ENCODE data around the gene DFFB. TPM values are rescaled to one million over a fixed set of nuclear protein-coding genes. Genes with fewer than 3 reads are reported as not detected.

DFFB gene
- total and polyA plus RNA-seq, 5 donors from 2014 or later, result 11.2 to 15.4 (median 13.2) TPM

DNA sequence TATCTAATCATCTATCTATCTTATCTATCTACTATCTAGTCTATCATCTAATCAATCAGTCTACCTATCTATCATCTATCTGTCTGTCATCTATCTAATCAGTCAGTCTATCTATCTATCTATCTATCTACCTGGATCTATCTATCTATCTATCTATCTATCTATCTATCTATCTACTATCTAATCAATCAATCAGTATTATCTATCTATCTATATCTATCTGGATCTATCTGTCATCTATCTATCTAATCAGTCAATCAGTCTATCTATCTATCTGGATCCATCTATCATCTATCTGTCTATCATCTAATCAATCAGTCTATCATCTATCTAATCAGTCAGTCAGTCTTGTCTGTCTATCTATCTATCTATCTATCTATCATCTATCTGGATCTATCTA, 69.7 kb downstream of the DFFB start:
- peaks cover 0 to 3% (median 0%) of the 10 kb centered on the region in 7 donors for H3K9me3 Mint-ChIP-seq
- H3K36me3 Mint-ChIP-seq, result no peaks in the 10 kb centered on the region
- ATAC-seq (ENCODE audit: low read depth in 2 of 2) (no peak), DNase-seq (no peak)
- no peak overlapping the region for H3K27ac Mint-ChIP-seq
- H3K27me3 ChIP-seq (ENCODE audit: control insufficient read depth, insufficient read depth, low read length), result no peaks in the 10 kb centered on the region
- H3K4me1 Mint-ChIP-seq, result peaks cover 3 to 16% (median 8%) of the 10 kb centered on the region in 4 donors
- no peak overlapping the region for H3K4me3 Mint-ChIP-seq
- H3K4me3 ChIP-seq (ENCODE audit: low read depth, low read length), result no peak overlapping the region
- peaks cover 5% of the 10 kb centered on the region for H3K27me3 Mint-ChIP-seq
- H3K36me3 ChIP-seq (ENCODE audit: control insufficient read depth, insufficient read depth, low read length), result no peaks in the 10 kb centered on the region
- no peaks in the 10 kb centered on the region for H3K4me1 ChIP-seq (ENCODE audit: control insufficient read depth, insufficient read depth, low read length, poor library complexity, severe bottlenecking)
- H3K9me3 ChIP-seq (ENCODE audit: control insufficient read depth in 2 of 2, low read length in 2 of 2), result no peaks in the 10 kb centered on the region
- no peak overlapping the region for H3K27ac ChIP-seq (ENCODE audit: insufficient read depth, low read length, poor library complexity, severe bottlenecking)

DNA sequence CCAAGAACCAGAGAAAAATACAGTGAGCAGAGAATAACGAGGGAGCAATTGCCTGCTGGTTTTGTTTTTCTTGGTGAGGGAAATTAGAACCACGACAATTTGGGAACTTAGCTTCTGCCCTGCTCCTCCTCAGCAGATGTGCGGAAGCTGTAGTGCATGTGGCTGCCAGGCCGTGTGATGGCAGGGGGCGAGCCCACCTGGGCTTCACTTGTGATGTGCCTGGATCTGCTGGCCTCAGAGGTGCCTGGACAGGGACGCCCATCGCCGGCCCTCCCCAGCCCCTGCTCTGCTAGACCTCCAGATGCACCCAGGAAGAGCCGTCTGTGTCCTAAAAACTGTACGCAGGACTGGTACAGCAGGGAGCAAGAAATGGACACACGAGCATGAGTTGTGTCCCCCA, 71.3 kb downstream of the DFFB start:
- ATAC-seq (ENCODE audit: low read depth in 2 of 2), result no peak
- H3K27ac ChIP-seq (ENCODE audit: insufficient read depth, low read length, poor library complexity, severe bottlenecking), result no peak overlapping the region
- H3K4me3 ChIP-seq (ENCODE audit: low read depth, low read length), result no peak overlapping the region
- H3K9me3 ChIP-seq (ENCODE audit: control insufficient read depth in 2 of 2, low read length in 2 of 2), result no peaks in the 10 kb centered on the region
- no peak for DNase-seq
- H3K4me1 ChIP-seq (ENCODE audit: control insufficient read depth, insufficient read depth, low read length, poor library complexity, severe bottlenecking), result no peaks in the 10 kb centered on the region
- peaks cover 5% of the 10 kb centered on the region for H3K27me3 Mint-ChIP-seq
- H3K27me3 ChIP-seq (ENCODE audit: control insufficient read depth, insufficient read depth, low read length), result no peaks in the 10 kb centered on the region
- H3K36me3 ChIP-seq (ENCODE audit: control insufficient read depth, insufficient read depth, low read length), result no peaks in the 10 kb centered on the region
- peaks cover 0 to 3% (median 0%) of the 10 kb centered on the region in 7 donors for H3K9me3 Mint-ChIP-seq
- no peaks in the 10 kb centered on the region for H3K36me3 Mint-ChIP-seq
- H3K27ac Mint-ChIP-seq, result no peak overlapping the region
- no peak overlapping the region for H3K4me3 Mint-ChIP-seq
- peaks cover 0 to 16% (median 5%) of the 10 kb centered on the region in 4 donors for H3K4me1 Mint-ChIP-seq

DNA sequence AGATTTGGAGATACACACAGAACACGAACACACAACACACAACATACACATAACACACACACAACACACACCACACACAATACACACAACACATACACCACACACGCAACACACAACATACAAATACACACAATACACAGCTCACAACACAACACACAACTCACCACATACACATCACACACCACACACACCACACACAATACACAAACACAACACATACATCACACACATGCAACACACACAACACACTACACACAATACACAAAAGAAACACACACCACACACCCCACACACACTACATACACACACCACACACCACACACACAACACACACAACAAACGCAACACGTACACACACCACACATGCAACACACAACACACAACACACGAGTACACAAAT, 71.8 kb downstream of the DFFB start:
- no peaks in the 10 kb centered on the region for H3K27me3 ChIP-seq (ENCODE audit: control insufficient read depth, insufficient read depth, low read length)
- no peak overlapping the region for H3K27ac Mint-ChIP-seq
- no peak for ATAC-seq (ENCODE audit: low read depth in 2 of 2)

DNA sequence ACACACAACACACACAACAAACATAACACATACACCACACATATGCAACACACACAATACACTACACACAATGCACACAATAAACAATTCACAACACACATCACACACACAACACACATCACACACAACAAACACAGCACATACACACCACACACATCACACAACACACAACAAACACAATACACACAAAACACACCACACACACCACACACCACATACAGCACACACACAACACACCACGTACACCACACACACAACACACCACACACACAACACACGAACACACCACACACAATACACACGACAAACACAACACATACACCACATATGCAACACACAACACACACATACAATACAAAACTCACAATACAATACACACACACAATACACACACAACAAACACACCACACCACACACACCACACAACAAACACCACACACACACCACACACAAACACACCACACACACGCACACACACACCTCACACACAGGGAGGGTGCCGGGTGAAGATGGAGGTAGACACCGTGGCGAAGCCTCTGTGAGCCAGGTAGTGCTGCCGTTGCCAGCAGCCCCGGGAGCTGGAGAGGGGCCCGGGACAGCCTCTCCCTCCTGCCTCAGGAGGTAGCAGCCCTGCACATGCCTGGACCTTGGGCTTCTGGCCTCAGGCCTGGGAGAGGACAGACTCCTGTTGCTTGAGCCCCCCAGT, 73.2 kb downstream of the DFFB start:
- Histone ChIP-seq H3K36me3 (ENCODE audit: control insufficient read depth, insufficient read depth, low read length) (no peaks in the 10 kb centered on the region), H3K27ac (ENCODE audit: insufficient read depth, low read length, poor library complexity, severe bottlenecking) (no peak overlapping the region), H3K4me3 (ENCODE audit: low read depth, low read length) (no peak overlapping the region), H3K4me1 (ENCODE audit: control insufficient read depth, insufficient read depth, low read length, poor library complexity, severe bottlenecking) (no peaks in the 10 kb centered on the region), H3K9me3 (ENCODE audit: control insufficient read depth in 2 of 2, low read length in 2 of 2) (no peaks in the 10 kb centered on the region), H3K27me3 (ENCODE audit: control insufficient read depth, insufficient read depth, low read length) (no peaks in the 10 kb centered on the region)
- DNase-seq, result no peak
- no peak for ATAC-seq (ENCODE audit: low read depth in 2 of 2)
- no peak overlapping the region for H3K4me3 Mint-ChIP-seq
- peaks cover 0 to 3% (median 0%) of the 10 kb centered on the region in 7 donors for H3K9me3 Mint-ChIP-seq
- H3K27me3 Mint-ChIP-seq, result peaks cover 5% of the 10 kb centered on the region
- no peaks in the 10 kb centered on the region for H3K36me3 Mint-ChIP-seq
- H3K27ac Mint-ChIP-seq, result no peak overlapping the region
- H3K4me1 Mint-ChIP-seq, result peaks cover 0 to 16% (median 5%) of the 10 kb centered on the region in 4 donors

More for the DNA sequence above, 71.8 kb downstream of the DFFB start:
- peaks cover 0 to 3% (median 0%) of the 10 kb centered on the region in 7 donors for H3K9me3 Mint-ChIP-seq
- H3K4me1 Mint-ChIP-seq, result peaks cover 0 to 16% (median 5%) of the 10 kb centered on the region in 4 donors
- H3K27me3 Mint-ChIP-seq, result peaks cover 5% of the 10 kb centered on the region
- no peak overlapping the region for H3K4me3 ChIP-seq (ENCODE audit: low read depth, low read length)
- no peak for DNase-seq
- no peak overlapping the region for H3K27ac ChIP-seq (ENCODE audit: insufficient read depth, low read length, poor library complexity, severe bottlenecking)
- H3K4me3 Mint-ChIP-seq, result no peak overlapping the region
- H3K36me3 Mint-ChIP-seq, result no peaks in the 10 kb centered on the region
- no peaks in the 10 kb centered on the region for H3K4me1 ChIP-seq (ENCODE audit: control insufficient read depth, insufficient read depth, low read length, poor library complexity, severe bottlenecking)
- no peaks in the 10 kb centered on the region for H3K9me3 ChIP-seq (ENCODE audit: control insufficient read depth in 2 of 2, low read length in 2 of 2)
- no peaks in the 10 kb centered on the region for H3K36me3 ChIP-seq (ENCODE audit: control insufficient read depth, insufficient read depth, low read length)

DNA sequence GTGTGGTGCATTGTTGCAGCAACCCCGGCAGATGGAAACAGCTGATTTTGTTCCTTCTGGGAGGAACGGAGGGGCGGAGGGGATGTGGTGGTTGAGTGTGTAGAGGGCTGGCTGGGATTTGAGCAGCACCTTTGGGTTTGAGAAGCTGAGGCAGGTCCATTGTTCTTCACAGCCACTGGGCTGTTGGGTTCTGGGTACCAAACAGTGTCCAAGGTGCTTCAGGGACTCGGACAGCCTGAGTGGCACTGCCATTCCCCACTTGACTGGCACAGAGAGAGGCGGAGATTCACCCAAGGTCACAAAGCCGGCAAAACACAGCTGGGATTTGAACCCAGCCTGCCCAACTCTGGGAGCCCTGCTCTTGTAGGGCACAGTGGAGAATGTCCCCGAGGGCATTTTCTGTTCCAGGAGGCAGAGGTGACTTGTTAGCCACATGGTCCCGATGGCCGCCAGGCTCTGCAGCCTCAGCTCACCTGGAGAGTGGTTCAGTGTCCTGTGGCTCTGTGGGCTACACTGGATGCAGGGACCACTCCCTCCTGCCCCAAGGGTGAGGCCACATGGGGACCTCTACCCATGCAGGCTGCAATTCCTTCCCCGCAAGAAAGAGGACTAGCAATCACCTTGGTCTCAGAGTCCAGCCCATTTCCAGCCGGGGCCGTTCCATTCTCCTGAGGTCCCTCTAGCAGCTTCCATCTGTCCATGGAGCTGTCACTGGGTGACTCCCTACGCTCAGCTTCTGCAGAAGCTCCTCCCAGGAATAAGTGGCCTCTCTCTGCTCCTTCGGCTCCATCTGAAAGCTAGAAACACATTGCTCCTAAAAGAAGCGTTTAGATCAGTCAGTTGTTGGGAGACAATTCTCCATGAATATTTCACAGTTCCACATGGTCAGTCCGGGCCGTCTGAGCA, 74.0 kb downstream of the DFFB start:
- ATAC-seq (ENCODE audit: low read depth in 2 of 2) (no peak), DNase-seq (no peak)
- Histone ChIP-seq H3K4me3 (ENCODE audit: low read depth, low read length) (no peak overlapping the region), H3K36me3 (ENCODE audit: control insufficient read depth, insufficient read depth, low read length) (no peaks in the 10 kb centered on the region), H3K27ac (ENCODE audit: insufficient read depth, low read length, poor library complexity, severe bottlenecking) (no peak overlapping the region), H3K27me3 (ENCODE audit: control insufficient read depth, insufficient read depth, low read length) (no peaks in the 10 kb centered on the region), H3K9me3 (ENCODE audit: control insufficient read depth in 2 of 2, low read length in 2 of 2) (no peaks in the 10 kb centered on the region), H3K4me1 (ENCODE audit: control insufficient read depth, insufficient read depth, low read length, poor library complexity, severe bottlenecking) (no peaks in the 10 kb centered on the region)
- H3K9me3 Mint-ChIP-seq, result peaks cover 0 to 3% (median 0%) of the 10 kb centered on the region in 7 donors
- H3K36me3 Mint-ChIP-seq, result no peaks in the 10 kb centered on the region
- H3K27me3 Mint-ChIP-seq, result peaks cover 3% of the 10 kb centered on the region
- H3K4me3 Mint-ChIP-seq, result no peak overlapping the region
- H3K27ac Mint-ChIP-seq, result no peak overlapping the region
- H3K4me1 Mint-ChIP-seq, result peaks cover 0 to 15% (median 4%) of the 10 kb centered on the region in 4 donors

DNA sequence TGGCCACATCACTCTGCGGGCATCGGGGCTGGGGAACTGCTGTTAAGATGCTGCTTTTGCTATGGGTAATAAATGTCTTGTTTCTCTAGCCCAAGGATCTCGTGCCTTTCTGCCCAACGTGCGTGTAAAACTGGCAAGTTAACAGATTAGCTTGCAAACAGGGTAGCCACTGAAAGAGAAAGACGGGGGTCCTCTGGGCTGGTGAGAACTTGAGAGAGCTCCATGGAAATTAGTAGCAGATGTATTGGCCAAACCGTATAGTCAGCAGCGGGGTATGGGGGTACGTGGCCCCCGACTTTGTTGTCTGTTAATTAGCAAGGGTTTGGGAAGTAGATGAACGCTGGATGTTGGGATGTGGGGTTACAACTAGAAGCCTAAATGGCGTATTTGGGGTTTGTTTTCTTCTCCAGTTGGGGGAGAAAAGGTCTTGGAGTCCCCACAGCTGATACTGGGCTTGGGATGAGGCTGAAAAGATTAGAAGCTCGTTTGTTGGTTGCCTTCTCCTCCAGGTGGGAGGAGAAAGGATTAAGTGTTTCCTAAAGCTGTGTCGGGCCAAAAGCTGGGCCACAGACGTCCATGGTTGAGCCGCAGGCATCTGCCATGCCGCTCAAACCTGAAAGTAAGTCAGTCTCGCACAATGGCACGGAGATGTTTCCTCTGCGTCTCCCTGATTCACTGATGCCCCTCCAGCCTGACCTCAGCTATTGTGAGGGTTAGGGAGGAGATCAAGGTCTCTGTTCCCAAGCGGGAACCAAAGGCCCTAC, 75.1 kb downstream of the DFFB start:
- DNase-seq, result no peak
- Histone ChIP-seq H3K4me3 (ENCODE audit: low read depth, low read length) (no peak overlapping the region), H3K27me3 (ENCODE audit: control insufficient read depth, insufficient read depth, low read length) (no peaks in the 10 kb centered on the region), H3K9me3 (ENCODE audit: control insufficient read depth in 2 of 2, low read length in 2 of 2) (peaks cover 0 to 3% of the 10 kb centered on the region in 2 experiments), H3K27ac (ENCODE audit: insufficient read depth, low read length, poor library complexity, severe bottlenecking) (no peak overlapping the region), H3K4me1 (ENCODE audit: control insufficient read depth, insufficient read depth, low read length, poor library complexity, severe bottlenecking) (no peaks in the 10 kb centered on the region), H3K36me3 (ENCODE audit: control insufficient read depth, insufficient read depth, low read length) (no peaks in the 10 kb centered on the region)
- Mint-ChIP-seq H3K9me3 (peaks cover 0 to 5% (median 1%) of the 10 kb centered on the region in 7 donors), H3K36me3 (no peaks in the 10 kb centered on the region), H3K27me3 (no peaks in the 10 kb centered on the region), H3K27ac (no peak overlapping the region), H3K4me1 (peaks cover 0 to 8% (median 2%) of the 10 kb centered on the region in 4 donors), H3K4me3 (no peak overlapping the region)
- ATAC-seq (ENCODE audit: low read depth in 2 of 2), result no peak
